Esophagus muscularis mucosa (tissue), 4 donors: ENCODE data around the gene DENND1C. TPM values are rescaled to one million over a fixed set of nuclear protein-coding genes. Genes with fewer than 3 reads are reported as not detected.

Experiments used
- DNase-seq: peaks from one replicate; pipeline ENCODE4 v3.0.0-alpha.2; 2017; ENCODE audit errors: extremely low spot score
- H3K27ac ChIP-seq, 4 donors: fragments of 200-600 bp; sonication (generic); replicated peaks in 1 of 4; 1 replicate in 3 of 4; 2 replicates in 1 of 4; pipeline ENCODE4 v1.5.1; 2016 to 2019; ENCODE audit warnings: mild to moderate bottlenecking in 1 of 4
- H3K27me3 ChIP-seq, 4 donors: fragments of 200-600 bp; sonication (generic); one replicate each; pipeline versions ENCODE4 v1.5.1 to v1.6.0; 2016 to 2019
- H3K36me3 ChIP-seq, 4 donors: fragments of 200-600 bp; sonication (generic); one replicate each; pipeline ENCODE4 v1.5.1; 2016 to 2019
- H3K4me1 ChIP-seq, 4 donors: fragments of 200-600 bp; sonication (generic); one replicate each; pipeline ENCODE4 v1.5.1; 2016 to 2019
- H3K4me3 ChIP-seq, 4 donors: fragments of 200-600 bp; sonication (generic); 1 replicate in 2 of 4; 2 replicates in 2 of 4; pipeline ENCODE4 v1.5.1; 2016 to 2019; ENCODE audit warnings: mild to moderate bottlenecking in 4 of 4, moderate library complexity in 1 of 4
- H3K9me3 ChIP-seq, 4 donors: fragments of 200-600 bp; sonication (generic); 1 replicate in 3 of 4; 2 replicates in 1 of 4; pipeline ENCODE4 v1.5.1; 2016 to 2019
- CTCF ChIP-seq, 3 experiments: fragments of 200-600 bp in 2 of 3; fragments of 450-650 bp in 1 of 3; sonication (generic) in 2 of 3; IDR thresholded peaks; one replicate each; pipeline ENCODE4 v1.5.1; 2017 to 2019; ENCODE audit warnings: antibody characterized with exemption in 3 of 3, mild to moderate bottlenecking in 2 of 3, moderate library complexity in 1 of 3
- EP300 ChIP-seq: sonication (generic); formaldehyde crosslinking; IDR thresholded peaks from one replicate; pipeline ENCODE4 v1.6.1; 2017; ENCODE audit warnings: antibody characterized with exemption
- POLR2A ChIP-seq: fragments of 450-650 bp; IDR thresholded peaks from one replicate; pipeline ENCODE4 v1.6.1; 2017; ENCODE audit warnings: antibody characterized with exemption, moderate library complexity, mild to moderate bottlenecking, low read depth
- POLR2AphosphoS5 ChIP-seq, 2 donors: sonication (generic); formaldehyde crosslinking; IDR thresholded peaks; one replicate each; pipeline ENCODE4 v1.6.1; 2017; ENCODE audit warnings: antibody characterized with exemption in 2 of 2
- WGBS: methylation state at CpG from one replicate; pipeline ENCODE4 v1.1.5; 2018; 5-methylcytosine and 5-hydroxymethylcytosine counted together
- intact Hi-C: fragments of 100-400 bp; cut with DNase I; formaldehyde crosslinking; loops from one replicate; pipeline ENCODE4 v1.15.1; 2023
- total RNA-seq, 4 donors: library from RNA; depleted of rRNA; stranded (reverse); fragments of >200 nt; gene quantifications; one replicate each; pipeline versions ENCODE4 v1.1.0 to v1.2.1, GENCODE V29; 2016

Gene DENND1C
- total RNA-seq, 4 donors from 2014 or later: 0.13 to 2.8 (median 1.1) TPM

- no peak for TF ChIP-seq CTCF (IDR thresholded peaks at IDR 0.05)
- TF ChIP-seq POLR2AphosphoS5 (IDR thresholded peaks at IDR 0.05): no peak
- no peak for TF ChIP-seq POLR2A
- TF ChIP-seq EP300: no peak
- no peak overlapping the region for H3K27ac ChIP-seq
- H3K4me1 ChIP-seq: no peaks in the 10 kb centered on the region
- no peaks in the 10 kb centered on the region for H3K27me3 ChIP-seq
- peaks cover 37 to 96% (median 63%) of the 10 kb centered on the region in 4 donors for H3K36me3 ChIP-seq
- WGBS: 95% methylated on average over 5 of the region's 5 CpGs
- peaks cover 0 to 22% (median 11%) of the 10 kb centered on the region in 4 donors for H3K9me3 ChIP-seq
- intact Hi-C loops: no loop called here
- no peak overlapping the region for H3K4me3 ChIP-seq
- no peak for DNase-seq
These were observed 31.4 kb downstream of the DENND1C start for GRCh38 chr19:6450166-6450565.

- TF ChIP-seq CTCF (IDR thresholded peaks at IDR 0.05) (no peak), POLR2A (no peak), EP300 (no peak), POLR2AphosphoS5 (IDR thresholded peaks at IDR 0.05) (no peak)
- Histone ChIP-seq H3K9me3 (peaks cover 0 to 9% (median 0%) of the 10 kb centered on the region in 4 donors), H3K27ac (no peak overlapping the region), H3K27me3 (no peaks in the 10 kb centered on the region), H3K4me3 (no peak overlapping the region), H3K4me1 (no peaks in the 10 kb centered on the region), H3K36me3 (peaks cover 21 to 96% (median 51%) of the 10 kb centered on the region in 4 donors)
- 80% methylated on average over 3 of the region's 3 CpGs for WGBS
- intact Hi-C loops: no loop called here
- DNase-seq: no peak
These were observed 33.5 kb downstream of the DENND1C start for GRCh38 chr19:6448045-6448444.

- Histone ChIP-seq H3K36me3 (peaks cover 10 to 93% (median 37%) of the 10 kb centered on the region in 4 donors), H3K4me1 (no peaks in the 10 kb centered on the region), H3K9me3 (peaks cover 0 to 9% (median 0%) of the 10 kb centered on the region in 4 donors), H3K27me3 (no peaks in the 10 kb centered on the region), H3K4me3 (no peak overlapping the region), H3K27ac (no peak overlapping the region)
- 98% methylated on average over 3 of the region's 3 CpGs for WGBS
- TF ChIP-seq POLR2AphosphoS5 (IDR thresholded peaks at IDR 0.05) (no peak), EP300 (no peak), POLR2A (no peak), CTCF (IDR thresholded peaks at IDR 0.05) (no peak)
- no peak for DNase-seq
- intact Hi-C loops: no loop called here
These were observed 35.1 kb downstream of the DENND1C start for GRCh38 chr19:6446452-6446851.

GRCh38 chr19:6443986-6444385 is 37.6 kb downstream of the DENND1C start:
- H3K27ac ChIP-seq: no peak overlapping the region
- peaks cover 10 to 70% (median 30%) of the 10 kb centered on the region in 4 donors for H3K36me3 ChIP-seq
- no peak overlapping the region for H3K4me3 ChIP-seq
- no peak for TF ChIP-seq POLR2A
- no peak for TF ChIP-seq POLR2AphosphoS5 (IDR thresholded peaks at IDR 0.05)
- no peak for TF ChIP-seq CTCF (IDR thresholded peaks at IDR 0.05)
- no peak for TF ChIP-seq EP300
- intact Hi-C loops: no loop called here
- no peaks in the 10 kb centered on the region for H3K4me1 ChIP-seq
- DNase-seq: no peak
- peaks cover 0 to 9% (median 0%) of the 10 kb centered on the region in 4 donors for H3K9me3 ChIP-seq
- WGBS: 89% methylated on average over 13 of the region's 13 CpGs
- no peaks in the 10 kb centered on the region for H3K27me3 ChIP-seq
